Ecto neural progenitor cell (in vitro differentiated cells): Measurements from ENCODE around the gene CHST11.
"Not testable (repeated sequence)": the region's sequence is repeated elsewhere in the genome, so short reads cannot be mapped to it uniquely, and the experiment has no call there.

ENCODE experiments used
- DNase-seq: peaks from one replicate; pipeline ENCODE4 v3.0.0-alpha.2; 2018; ENCODE audit warnings: low spot score

Gene CHST11

DNA sequence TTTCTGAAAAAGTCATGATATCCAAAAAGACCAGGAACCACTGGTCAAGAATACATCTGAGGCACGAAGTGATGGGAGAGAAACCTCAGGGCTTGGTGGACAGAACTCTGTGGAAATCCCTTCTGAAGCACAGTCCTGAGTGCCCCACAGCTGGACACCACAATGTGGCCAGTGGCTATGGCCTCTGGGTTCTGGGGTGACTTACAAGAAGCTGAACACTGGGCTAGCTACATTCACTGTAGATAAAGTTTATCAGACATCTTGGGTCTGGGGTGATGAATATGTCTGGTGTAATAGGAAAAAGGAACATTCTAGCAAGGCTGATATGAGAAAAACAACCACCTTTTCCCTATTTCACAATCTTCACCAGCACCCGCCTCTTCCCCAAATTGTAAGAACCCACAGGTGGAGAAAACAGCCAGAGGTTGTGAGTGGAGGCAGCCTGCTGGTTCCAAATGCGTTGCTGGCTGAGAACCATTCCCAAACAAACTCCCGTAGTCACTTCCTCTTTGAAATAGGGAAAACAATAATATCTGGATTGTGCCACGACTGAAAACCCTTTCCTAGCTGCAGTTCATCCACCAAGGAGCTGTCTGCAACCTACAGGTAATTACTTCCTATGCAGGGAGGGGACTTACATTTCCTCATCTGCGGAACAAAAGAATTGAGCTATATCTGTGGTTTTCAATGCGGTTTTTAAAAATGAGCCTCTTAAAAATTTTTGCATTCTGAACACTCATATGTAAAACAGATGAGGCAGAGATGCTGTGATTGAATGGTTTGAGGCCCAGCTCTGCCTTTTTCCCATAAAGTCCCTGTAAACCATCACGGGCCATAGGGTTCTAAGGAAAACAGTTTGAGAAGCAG lies 307.7 kb downstream of the CHST11 start:
- peak; percentile 31 for DNase-seq

GRCh38 chr12:104767261-104767660 lies 310.5 kb downstream of the CHST11 start:
- no peak for DNase-seq

DNA sequence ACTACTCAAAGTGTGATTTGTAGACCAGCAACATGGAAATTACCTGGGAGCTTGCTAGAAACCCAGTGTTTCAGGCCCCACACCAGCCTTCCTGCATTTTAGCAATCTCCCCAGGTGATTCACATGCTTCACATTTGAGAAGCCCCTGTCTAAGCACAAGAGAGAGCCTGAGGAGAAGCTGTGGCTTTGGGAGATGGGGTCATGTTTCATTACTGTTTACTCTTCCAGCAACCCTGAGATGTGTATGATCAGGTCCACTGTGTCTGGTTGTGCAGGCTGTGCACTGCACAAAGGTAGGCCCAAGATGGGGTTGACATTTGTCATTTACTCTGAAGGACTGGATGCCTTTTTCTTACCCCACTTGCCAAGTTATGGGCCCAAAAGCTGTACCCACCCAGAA lies 311.3 kb downstream of the CHST11 start:
- DNase-seq: peak; percentile 15

GRCh38 chr12:104769144-104769561 lies 312.4 kb downstream of the CHST11 start:
- DNase-seq: peak; percentile 43

GRCh38 chr12:104772336-104772735 lies 315.6 kb downstream of the CHST11 start:
- DNase-seq: peak; percentile 25

- peak; percentile 10 for DNase-seq
Measured at GRCh38 chr12:104775731-104776231, 319.0 kb downstream of the CHST11 start.

GRCh38 chr12:104779134-104779533 lies 322.4 kb downstream of the CHST11 start:
- DNase-seq: no peak

DNA sequence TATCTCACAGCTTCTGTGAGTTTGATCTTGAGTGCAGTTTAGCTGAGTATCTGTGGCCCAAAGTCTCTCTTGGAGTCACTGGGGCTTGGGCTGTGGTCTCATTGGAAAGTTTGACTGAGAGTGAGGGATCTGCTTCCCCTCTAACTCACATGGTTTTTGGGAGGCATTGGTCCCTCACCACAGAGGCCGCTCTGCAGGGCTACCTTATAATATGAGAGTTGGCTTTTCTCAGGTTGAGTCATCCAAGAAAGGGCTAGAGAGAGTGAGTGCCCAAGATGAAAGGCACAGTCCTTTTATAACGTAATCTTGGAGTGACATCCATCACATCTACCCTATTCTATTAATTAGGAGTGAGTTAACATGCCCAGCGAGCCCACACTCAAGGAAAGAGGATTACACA lies 325.5 kb downstream of the CHST11 start:
- no peak for DNase-seq

DNA sequence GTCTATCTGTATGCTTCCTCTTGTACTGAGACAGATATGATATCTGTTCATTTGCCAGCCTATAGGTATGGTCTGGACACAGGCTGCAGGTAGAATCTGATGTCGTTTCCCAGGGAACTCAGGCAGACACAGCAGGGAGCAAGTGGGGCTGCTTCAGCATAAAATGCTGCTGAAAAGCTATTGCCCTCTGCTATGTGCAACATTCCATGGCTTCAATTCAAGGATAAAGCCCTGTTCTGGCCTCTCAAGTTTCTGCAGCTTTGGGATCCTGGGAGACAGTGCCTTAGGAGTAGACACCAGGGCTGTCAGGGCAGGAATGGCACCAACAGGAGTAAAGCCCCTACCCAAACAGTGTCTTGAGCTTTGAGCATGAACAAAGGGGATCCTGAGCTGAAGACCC lies 327.8 kb downstream of the CHST11 start:
- no peak for DNase-seq

DNA sequence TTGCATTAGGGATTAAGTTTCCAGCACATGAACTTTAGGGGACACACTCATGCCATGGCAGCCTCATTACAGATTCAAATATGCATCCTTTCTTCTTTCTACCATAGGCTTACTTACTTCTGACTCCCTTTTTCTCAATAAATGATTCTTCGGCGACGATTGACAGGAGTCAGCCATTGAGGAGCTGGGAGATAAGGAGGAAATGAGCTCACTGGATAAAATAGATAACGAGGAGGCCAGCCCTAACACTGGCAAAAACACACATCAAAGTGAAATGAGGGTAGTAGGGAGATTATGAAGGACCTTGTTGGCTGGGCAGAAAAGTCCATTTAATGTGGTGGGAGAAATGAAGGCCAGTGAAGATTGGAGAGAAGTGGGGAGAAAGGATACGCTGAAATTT lies 329.1 kb downstream of the CHST11 start:
- no peak for DNase-seq

DNA sequence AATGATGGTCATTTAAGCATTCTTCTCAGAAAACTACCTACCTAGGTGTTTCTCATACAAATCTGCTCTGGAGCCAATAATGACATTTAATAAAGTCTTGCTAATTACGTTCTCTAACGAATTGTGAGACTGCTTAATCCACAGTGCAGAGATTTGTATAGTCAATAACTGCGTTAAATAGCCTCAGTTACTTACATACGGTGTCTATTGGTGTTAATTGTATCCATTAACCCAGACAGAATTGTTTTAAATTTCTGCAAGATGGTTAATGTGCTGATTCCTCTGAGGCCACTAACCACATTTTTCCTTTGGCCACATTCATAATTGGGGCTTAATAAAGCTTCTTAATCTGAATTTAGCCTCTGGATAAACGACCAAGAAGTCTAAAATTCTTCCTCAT lies 329.6 kb downstream of the CHST11 start:
- DNase-seq: no peak

DNA sequence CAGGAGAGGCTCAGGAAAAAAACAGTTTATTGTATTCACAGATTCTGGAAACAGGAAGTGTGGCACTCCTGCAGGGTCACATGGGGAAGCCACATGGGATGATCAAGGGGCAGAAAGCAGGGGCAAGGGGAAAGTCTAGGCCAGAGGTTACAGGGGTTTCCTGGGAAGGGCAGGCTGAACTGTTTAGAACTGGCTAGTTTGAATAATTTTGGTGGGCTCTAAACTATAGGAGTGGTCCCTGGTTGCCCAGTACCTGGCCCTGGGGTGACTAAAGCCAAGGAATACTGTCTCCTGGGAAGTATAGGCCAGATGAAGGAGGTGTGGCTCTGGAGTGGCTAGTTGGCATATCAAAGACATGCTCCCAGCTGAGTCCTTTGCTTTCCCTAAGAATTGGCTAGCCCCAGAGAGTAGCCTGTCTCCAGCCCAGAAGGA lies 332.1 kb downstream of the CHST11 start:
- DNase-seq: peak; percentile 64

DNA sequence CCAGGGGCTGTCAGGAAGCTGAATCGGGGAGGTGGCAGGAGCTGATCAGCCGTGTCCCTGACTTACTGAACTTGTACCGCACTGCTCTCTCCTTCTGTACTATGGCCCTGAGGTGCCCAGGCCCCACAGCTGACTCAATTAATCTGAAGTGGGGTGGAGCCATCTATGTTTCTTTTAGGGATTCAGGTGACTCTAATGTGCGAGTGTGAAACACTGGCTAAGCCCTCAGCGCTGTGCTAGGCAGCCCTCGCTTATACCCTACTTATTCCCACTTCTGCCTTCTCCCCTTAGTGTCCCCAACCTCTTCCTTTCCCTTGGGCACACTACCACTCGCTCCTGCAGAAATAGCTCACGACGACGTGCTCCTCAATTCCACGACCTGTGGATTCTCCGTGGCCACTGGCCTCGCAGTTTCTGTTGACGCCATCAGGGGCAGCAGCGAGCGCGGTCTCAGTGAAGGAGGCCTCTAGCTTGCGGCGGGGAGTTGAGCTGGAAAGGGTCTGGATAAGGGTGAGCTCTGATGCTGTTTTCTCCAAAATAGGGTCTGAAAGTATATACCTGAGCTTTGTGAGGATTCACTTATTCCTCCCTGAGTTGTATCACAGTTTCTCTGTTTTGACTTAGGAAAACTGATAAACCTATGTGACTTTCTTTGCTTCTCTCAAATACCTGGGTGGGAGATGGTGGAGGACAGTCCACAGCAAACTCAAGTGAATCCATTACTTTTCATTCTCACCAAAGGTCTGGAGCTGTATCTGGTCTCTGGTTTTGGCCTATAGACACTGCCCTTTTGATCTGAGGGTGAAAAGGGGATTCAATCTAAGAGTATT lies 333.8 kb downstream of the CHST11 start:
- DNase-seq: peak; percentile 80

DNA sequence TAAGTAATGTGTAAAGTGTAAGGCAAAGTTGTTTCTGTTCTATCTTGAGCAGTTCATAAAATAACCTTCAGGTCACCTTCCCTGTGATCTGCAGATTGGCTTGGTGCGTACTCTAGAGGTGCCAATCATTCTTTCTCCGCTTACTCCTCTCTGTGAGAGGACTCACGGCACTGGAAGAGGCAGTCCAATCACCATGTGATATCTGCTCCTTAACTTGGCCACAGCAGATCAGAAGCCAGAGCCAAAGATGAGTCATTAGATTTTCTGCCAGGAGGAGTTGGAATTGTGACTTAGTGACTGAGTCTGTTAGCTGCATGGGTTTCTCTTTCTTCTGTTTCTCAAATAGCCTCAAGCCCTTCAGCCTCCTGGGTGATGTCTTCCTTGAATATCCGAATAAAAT lies 335.8 kb downstream of the CHST11 start:
- no peak for DNase-seq

DNA sequence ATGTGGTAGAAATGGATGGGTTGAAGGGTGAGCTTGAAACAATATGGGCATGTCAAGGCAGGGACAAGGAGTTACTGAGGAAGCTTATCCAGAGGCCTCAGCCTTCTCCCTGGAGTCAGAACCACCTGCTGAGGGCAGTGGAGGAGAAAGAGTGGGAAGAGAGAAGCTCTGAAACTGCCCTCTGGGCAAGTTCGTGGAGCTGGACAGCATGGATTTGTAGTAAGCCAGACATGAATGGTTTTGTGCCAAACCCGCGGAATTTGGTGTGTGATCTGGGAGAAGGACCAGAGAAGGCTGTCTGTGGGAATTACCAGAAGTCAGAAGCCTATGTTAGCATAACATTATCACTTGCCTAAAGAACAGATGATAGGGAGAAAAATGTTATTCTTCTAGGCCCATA lies 336.5 kb downstream of the CHST11 start:
- DNase-seq: no peak

- no peak for DNase-seq
Measured at GRCh38 chr12:104793968-104794367, 337.2 kb downstream of the CHST11 start.

- no peak for DNase-seq
Measured at GRCh38 chr12:104796475-104796862, 339.7 kb downstream of the CHST11 start.

GRCh38 chr12:104799458-104799857 lies 342.7 kb downstream of the CHST11 start:
- DNase-seq: no peak

- no peak for DNase-seq
Measured at GRCh38 chr12:104801005-104801404, 344.3 kb downstream of the CHST11 start.

GRCh38 chr12:104801427-104801826 lies 344.7 kb downstream of the CHST11 start:
- no peak for DNase-seq

GRCh38 chr12:104802208-104802607 lies 345.5 kb downstream of the CHST11 start:
- DNase-seq: no peak

DNA sequence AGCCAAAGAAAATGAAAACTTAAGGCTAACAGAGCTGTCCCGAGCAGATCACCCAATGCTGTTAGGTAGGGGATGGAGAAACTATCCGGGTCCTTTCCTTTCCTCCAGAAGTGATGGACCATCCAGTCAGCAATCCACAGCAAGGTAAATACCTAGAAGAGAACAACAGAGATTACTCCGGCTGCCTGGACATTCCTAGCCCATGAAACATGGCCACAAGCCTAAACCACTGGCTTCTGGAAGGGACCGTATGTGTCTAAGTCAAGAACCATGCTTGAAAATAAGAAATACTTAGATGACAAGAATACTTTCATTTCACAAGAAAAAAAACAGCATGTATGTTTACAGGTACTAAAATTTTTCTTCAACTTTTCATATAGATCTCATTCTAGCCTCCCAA lies 348.4 kb downstream of the CHST11 start:
- no peak for DNase-seq

- not testable (repeated sequence) for DNase-seq
Measured at GRCh38 chr12:104806194-104806593, 349.4 kb downstream of the CHST11 start.
